HFFc6 (cell line): Measurements from ENCODE around the gene PGGT1B. TPM values are rescaled to one million over a fixed set of nuclear protein-coding genes. Genes with fewer than 3 reads are reported as not detected.

Source experiments
- DNase-seq: peaks from one replicate; pipeline ENCODE4 v3.0.0-alpha.2; 2018
- H3K27ac Mint-ChIP-seq: 2 replicates; pipeline ENCODE4 v1.8.0; 2020; ENCODE audit warnings: mild to moderate bottlenecking, mixed read lengths
- H3K27me3 Mint-ChIP-seq: 2 replicates; pipeline ENCODE4 v1.8.0; 2021; ENCODE audit warnings: mild to moderate bottlenecking, moderate library complexity, mixed read lengths; ENCODE audit not compliant: insufficient read depth
- H3K36me3 Mint-ChIP-seq: 2 replicates; pipeline ENCODE4 v1.8.0; 2021; ENCODE audit warnings: low read depth, mixed read lengths
- H3K4me1 Mint-ChIP-seq: 2 replicates; pipeline ENCODE4 v1.8.0; 2020; ENCODE audit warnings: low read depth, mixed read lengths
- H3K4me3 Mint-ChIP-seq: 2 replicates; pipeline ENCODE4 v1.8.0; 2020; ENCODE audit warnings: mild to moderate bottlenecking, moderate library complexity, mixed read lengths
- H3K9me3 Mint-ChIP-seq: 2 replicates; pipeline ENCODE4 v1.8.0; 2020; ENCODE audit warnings: mild to moderate bottlenecking, mixed read lengths
- long read RNA-seq: library from polyadenylated mRNA; unstranded; transcript quantifications from one replicate; pipeline ENCODE4 v2.0.0, GENCODE V29; 2019
- total RNA-seq, 6 experiments: library from RNA; stranded (reverse); fragmentation: NEBNext Ultra II Directional; extraction: Animal tissue kit (Norgen Biotek cat#: 25700); gene quantifications; 2 replicates in 1 of 6; 3 replicates in 5 of 6; pipeline ENCODE4 v1.2.3, GENCODE V29; 2021
- TF ChIP-seq, protein P1 (sequence below): fragments of 200-600 bp; sonication (generic); IDR thresholded peaks from 2 replicates; pipeline ENCODE4 v1.5.0; 2021; ENCODE audit warnings: antibody characterized with exemption, mild to moderate bottlenecking

PGGT1B gene
- total RNA-seq: 10 to 100 TPM; 28.2 to 40.1 (median 35.0) TPM
- long read RNA-seq, full-length matches to known transcripts: 18 of 39 reads
- long read RNA-seq, partial matches to known transcripts: 0 of 39 reads
- long read RNA-seq, other reads (novel, unspliced or antisense): 21 of 39 reads

DNA sequence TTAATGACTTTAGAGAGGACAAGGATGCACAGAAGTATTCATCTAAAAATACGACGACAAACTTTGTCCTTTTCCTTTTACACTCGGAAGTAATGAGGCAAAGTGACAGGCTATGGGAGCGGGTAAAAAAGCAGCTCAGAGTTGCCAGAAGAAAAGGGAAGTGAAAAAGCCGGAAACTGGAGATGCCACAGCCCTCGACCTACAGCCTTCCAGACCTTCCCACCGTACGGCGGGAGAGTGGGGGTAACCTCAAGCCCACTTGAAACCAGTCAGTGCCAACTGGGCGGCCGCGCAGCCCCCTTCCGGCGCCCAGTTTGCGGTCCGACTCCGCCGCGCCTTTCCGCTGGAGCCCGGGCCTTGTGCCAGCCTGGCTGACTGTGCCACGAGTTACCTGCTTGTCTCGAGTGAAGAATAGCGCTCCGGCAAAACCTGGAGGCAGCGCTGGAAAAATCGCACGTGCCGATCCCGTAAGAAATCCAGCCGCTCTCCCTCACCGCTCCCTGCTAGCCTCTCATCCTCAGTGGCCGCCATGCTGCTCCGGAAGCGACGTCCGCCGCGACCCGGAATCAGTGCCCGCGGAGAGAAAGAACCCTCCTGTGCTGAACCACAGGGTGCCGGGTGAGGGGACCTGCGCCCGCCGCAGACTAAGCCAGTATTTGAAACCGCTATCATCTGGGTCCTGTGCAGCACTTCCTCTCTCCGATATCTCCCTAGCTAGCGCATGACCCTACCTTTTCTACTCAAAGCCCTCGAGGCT is at the start of gene PGGT1B:
Gene PGGT1B, minus strand, starts transcription at position 557 of the 757 bp plus-strand sequence. Its CDS starts 26 bp downstream, at position 531.
- TF ChIP-seq, protein P1, sequence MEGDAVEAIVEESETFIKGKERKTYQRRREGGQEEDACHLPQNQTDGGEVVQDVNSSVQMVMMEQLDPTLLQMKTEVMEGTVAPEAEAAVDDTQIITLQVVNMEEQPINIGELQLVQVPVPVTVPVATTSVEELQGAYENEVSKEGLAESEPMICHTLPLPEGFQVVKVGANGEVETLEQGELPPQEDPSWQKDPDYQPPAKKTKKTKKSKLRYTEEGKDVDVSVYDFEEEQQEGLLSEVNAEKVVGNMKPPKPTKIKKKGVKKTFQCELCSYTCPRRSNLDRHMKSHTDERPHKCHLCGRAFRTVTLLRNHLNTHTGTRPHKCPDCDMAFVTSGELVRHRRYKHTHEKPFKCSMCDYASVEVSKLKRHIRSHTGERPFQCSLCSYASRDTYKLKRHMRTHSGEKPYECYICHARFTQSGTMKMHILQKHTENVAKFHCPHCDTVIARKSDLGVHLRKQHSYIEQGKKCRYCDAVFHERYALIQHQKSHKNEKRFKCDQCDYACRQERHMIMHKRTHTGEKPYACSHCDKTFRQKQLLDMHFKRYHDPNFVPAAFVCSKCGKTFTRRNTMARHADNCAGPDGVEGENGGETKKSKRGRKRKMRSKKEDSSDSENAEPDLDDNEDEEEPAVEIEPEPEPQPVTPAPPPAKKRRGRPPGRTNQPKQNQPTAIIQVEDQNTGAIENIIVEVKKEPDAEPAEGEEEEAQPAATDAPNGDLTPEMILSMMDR: peak; percentile 24; the same call in 1 of the 2 replicates
- no peaks in the 10 kb centered on the region for H3K27me3 Mint-ChIP-seq
- no peaks in the 10 kb centered on the region for H3K9me3 Mint-ChIP-seq
- H3K4me3 Mint-ChIP-seq: peak within 1 kb of the TSS; percentile 92
- DNase-seq: peak; percentile 55
- H3K4me1 Mint-ChIP-seq: peaks cover 57% of the 10 kb centered on the region
- H3K36me3 Mint-ChIP-seq: peaks cover 11% of the 10 kb centered on the region; the same call in 1 of the 2 replicates
- H3K27ac Mint-ChIP-seq: peak within 1 kb of the TSS; percentile 89

DNA sequence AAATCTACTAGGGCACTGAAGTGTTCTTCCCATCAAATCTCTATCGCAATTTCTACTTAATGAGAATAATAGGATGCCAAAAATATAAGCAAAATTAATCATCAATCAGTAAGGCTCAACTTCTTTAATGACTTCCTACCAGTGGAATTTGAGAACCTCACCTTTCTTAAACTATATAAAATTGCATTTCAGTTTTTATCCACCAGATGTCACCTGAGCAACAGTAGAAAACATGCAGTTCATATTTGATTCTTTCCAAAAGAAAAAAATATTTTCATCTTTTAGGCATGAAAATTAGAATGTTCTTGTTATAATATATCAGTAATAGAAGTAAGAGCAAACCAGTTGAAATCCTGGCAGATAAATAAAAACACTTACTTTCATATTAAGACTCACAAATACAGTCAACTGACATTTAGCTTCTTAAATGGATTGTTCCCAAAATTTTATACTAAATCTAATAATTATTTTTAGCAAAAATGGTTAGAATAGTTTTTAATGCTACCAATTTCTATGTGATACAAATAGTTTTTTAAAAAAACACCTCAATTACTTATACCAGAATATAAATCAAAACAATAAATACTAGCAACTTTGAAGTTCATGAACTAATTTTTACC is 47.2 kb upstream of the PGGT1B start:
- TF ChIP-seq, protein P1: peak; percentile 91
- Mint-ChIP-seq H3K36me3 (no peaks in the 10 kb centered on the region), H3K27ac (no peak overlapping the region), H3K4me1 (peaks cover 8% of the 10 kb centered on the region), H3K4me3 (no peak overlapping the region), H3K9me3 (no peaks in the 10 kb centered on the region), H3K27me3 (no peaks in the 10 kb centered on the region)
- DNase-seq: peak; percentile 46

DNA sequence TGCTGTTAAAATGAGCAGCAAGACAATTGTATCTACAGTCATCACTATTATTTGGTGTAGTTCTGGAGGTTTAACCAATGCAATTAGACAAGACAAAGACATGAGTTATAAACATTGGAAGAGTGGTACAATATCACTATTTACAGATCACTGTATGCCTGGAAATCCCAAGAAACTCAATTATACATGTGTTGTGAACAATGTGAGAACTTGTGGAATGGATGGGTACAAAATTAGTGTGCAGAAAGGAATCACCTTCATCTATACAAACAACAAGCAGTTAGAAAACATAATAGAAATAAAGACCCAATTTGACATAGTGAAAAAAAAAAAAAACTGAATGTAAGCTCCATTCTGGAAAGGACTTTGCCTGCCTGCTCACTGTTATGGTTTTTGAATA is 46.1 kb upstream of the PGGT1B start:
- DNase-seq: no peak
- no peaks in the 10 kb centered on the region for H3K27me3 Mint-ChIP-seq
- no peaks in the 10 kb centered on the region for H3K36me3 Mint-ChIP-seq
- no peak overlapping the region for H3K4me3 Mint-ChIP-seq
- no peak overlapping the region for H3K27ac Mint-ChIP-seq
- TF ChIP-seq, protein P1: no peak
- peaks cover 8% of the 10 kb centered on the region for H3K4me1 Mint-ChIP-seq
- no peaks in the 10 kb centered on the region for H3K9me3 Mint-ChIP-seq

DNA sequence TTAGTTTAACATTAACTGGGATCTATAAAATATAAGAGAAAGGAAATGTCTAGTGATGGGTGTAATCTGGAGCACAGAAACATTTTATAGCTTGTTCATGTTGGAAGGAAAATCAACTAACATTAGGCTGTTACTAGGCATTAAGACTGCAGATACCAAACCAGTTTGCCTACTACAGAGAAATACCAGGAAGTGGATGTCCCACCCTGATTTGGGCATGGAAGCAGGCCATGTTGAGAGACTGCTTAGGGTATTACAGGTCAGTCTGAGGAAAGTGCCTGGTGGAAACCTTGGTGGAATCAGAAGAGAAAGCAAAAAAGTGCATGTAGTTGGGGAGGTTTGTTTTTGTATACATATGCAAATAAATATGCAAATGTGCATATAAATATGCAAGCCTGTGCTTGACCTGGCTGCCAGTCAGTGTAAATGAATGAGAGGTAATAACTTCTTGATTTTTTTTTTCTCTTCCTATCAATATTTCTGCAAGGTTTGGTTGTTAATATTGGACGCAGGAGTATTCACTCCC is 43.4 kb upstream of the PGGT1B start:
- H3K4me1 Mint-ChIP-seq: peaks cover 8% of the 10 kb centered on the region
- H3K27ac Mint-ChIP-seq: no peak overlapping the region
- no peak overlapping the region for H3K4me3 Mint-ChIP-seq
- no peak for DNase-seq
- H3K36me3 Mint-ChIP-seq: no peaks in the 10 kb centered on the region
- H3K9me3 Mint-ChIP-seq: no peaks in the 10 kb centered on the region
- no peaks in the 10 kb centered on the region for H3K27me3 Mint-ChIP-seq
- TF ChIP-seq, protein P1: no peak

DNA sequence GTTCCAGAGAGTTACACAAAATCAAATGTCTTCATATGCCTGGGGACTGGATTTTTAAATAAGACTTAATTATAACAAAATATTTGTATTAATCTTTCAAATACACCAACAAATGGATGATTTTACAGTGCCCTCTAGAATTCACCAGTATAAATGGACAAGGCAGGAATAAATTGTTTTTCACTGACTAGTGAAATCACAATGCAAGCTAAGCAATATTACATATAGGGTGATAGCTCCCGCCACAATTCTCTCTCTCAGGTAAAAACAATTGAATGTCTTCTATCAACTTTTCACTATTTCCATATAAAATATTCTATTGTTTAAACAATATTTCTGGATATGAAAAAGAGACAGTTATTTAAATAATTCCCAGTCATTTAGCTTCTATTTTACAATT is 41.8 kb upstream of the PGGT1B start:
- no peaks in the 10 kb centered on the region for H3K9me3 Mint-ChIP-seq
- no peak overlapping the region for H3K27ac Mint-ChIP-seq
- H3K4me1 Mint-ChIP-seq: peaks cover 1% of the 10 kb centered on the region
- TF ChIP-seq, protein P1: no peak
- no peak overlapping the region for H3K4me3 Mint-ChIP-seq
- no peaks in the 10 kb centered on the region; the same call in 1 of the 2 replicates for H3K27me3 Mint-ChIP-seq
- DNase-seq: no peak
- H3K36me3 Mint-ChIP-seq: no peaks in the 10 kb centered on the region
